H1 (cell line): Measurements from ENCODE around the gene TMEM254. TPM values are rescaled to one million over a fixed set of nuclear protein-coding genes. Genes with fewer than 3 reads are reported as not detected.

Experiments used
- CTCF ChIA-PET: fragments of 300-600 bp; sonication (Branson Sonifier 250); formaldehyde crosslinking; loops from one replicate; lab custom pipeline; 2021; ENCODE audit not compliant: partially characterized antibody; lab: Charles Lee
- POLR2A ChIA-PET: fragments of 300-600 bp; sonication (Branson Sonifier 250); formaldehyde crosslinking; loops from one replicate; lab custom pipeline; 2021; ENCODE audit warnings: inconsistent platforms; ENCODE audit not compliant: partially characterized antibody; lab: Charles Lee
- DNase-seq, 2 experiments: peaks; one replicate each; pipeline versions ENCODE4 v3.0.0 to v3.0.0-alpha.2; 2010 to 2022; ENCODE audit warnings: low spot score in 2 of 2, low read depth in 1 of 2, mixed read lengths in 1 of 2
- FAIRE-seq: peaks from 2 replicates; lab custom pipeline; 2011; peaks lifted over from hg19 to GRCh38; lab: Jason Lieb, UNC
- H2AFZ ChIP-seq: 2 replicates; pipeline ENCODE4 v1.8.1; 2012; ENCODE audit warnings: low read length, inconsistent platforms
- H2AK5ac ChIP-seq: 2 replicates; pipeline ENCODE4 v1.6.1; 2013; ENCODE audit warnings: low read depth, low read length
- H2BK120ac ChIP-seq: replicated peaks from 2 replicates; pipeline ENCODE3; 2013; ENCODE audit warnings: low read depth, low read length, inconsistent platforms
- H2BK12ac ChIP-seq: 2 replicates; pipeline ENCODE4 v1.6.1; 2013; ENCODE audit warnings: low read depth, low read length
- H2BK15ac ChIP-seq: 2 replicates; pipeline ENCODE4 v1.6.1; 2013; ENCODE audit warnings: low read length
- H2BK20ac ChIP-seq: 2 replicates; pipeline ENCODE4 v1.6.1; 2013; ENCODE audit warnings: low read length
- H2BK5ac ChIP-seq: 2 replicates; pipeline ENCODE4 v1.6.1; 2013; ENCODE audit warnings: low read depth, low read length
- H3K14ac ChIP-seq: 2 replicates; pipeline ENCODE4 v1.6.1; 2013; ENCODE audit warnings: inconsistent platforms; ENCODE audit not compliant: insufficient read length
- H3K18ac ChIP-seq: 2 replicates; pipeline ENCODE4 v1.6.1; 2013; ENCODE audit warnings: low read length; ENCODE audit errors: extremely low read depth
- H3K23ac ChIP-seq: 2 replicates; pipeline ENCODE4 v1.6.1; 2013; ENCODE audit warnings: inconsistent platforms; ENCODE audit not compliant: insufficient read length
- H3K23me2 ChIP-seq: 2 replicates; pipeline ENCODE4 v1.6.1; 2013; ENCODE audit warnings: low read depth, low read length
- H3K27ac ChIP-seq: 2 replicates; pipeline ENCODE4 v1.6.1; 2011; ENCODE audit warnings: low read depth, low read length, inconsistent platforms
- H3K27me3 ChIP-seq, 4 experiments: replicated peaks in 1 of 4; 1 replicate in 1 of 4; 2 replicates in 3 of 4; pipeline versions ENCODE4 v1.6.1 to v1.8.1; 2011 to 2013; ENCODE audit warnings: low read length in 3 of 4, mild to moderate bottlenecking in 3 of 4, inconsistent platforms in 2 of 4, mixed read lengths in 2 of 4, moderate library complexity in 1 of 4; ENCODE audit not compliant: control insufficient read depth in 3 of 4, insufficient read depth in 3 of 4; ENCODE audit errors: extremely low read depth in 1 of 4
- H3K36me3 ChIP-seq, 4 experiments: 2 replicates each; pipeline versions ENCODE4 v1.6.1 to v1.8.1; 2011 to 2013; ENCODE audit warnings: mild to moderate bottlenecking in 4 of 4, low read length in 3 of 4, moderate library complexity in 2 of 4, control low read depth in 1 of 4, inconsistent platforms in 1 of 4; ENCODE audit not compliant: insufficient read depth in 4 of 4, control insufficient read depth in 2 of 4
- H3K4ac ChIP-seq: replicated peaks from 2 replicates; pipeline ENCODE3; 2013; ENCODE audit warnings: low read length, low read depth, mixed read lengths, inconsistent platforms; ENCODE audit not compliant: insufficient read length
- H3K4me1 ChIP-seq, 4 experiments: replicated peaks in 1 of 4; 1 replicate in 1 of 4; 2 replicates in 3 of 4; pipeline versions ENCODE4 v1.6.1 to v1.8.1; 2011 to 2013; ENCODE audit warnings: low read length in 3 of 4, inconsistent platforms in 2 of 4, mixed read lengths in 1 of 4; ENCODE audit not compliant: insufficient read depth in 4 of 4, control insufficient read depth in 3 of 4
- H3K4me2 ChIP-seq, 2 experiments: 2 replicates each; pipeline versions ENCODE4 v1.6.1 to v1.8.1; 2011 to 2013; ENCODE audit warnings: low read depth in 2 of 2, low read length in 2 of 2, control low read depth in 1 of 2, inconsistent platforms in 1 of 2, mild to moderate bottlenecking in 1 of 2; ENCODE audit not compliant: insufficient read depth in 1 of 2
- H3K4me3 ChIP-seq, 4 experiments: fragments of 200-600, 300-600 bp in 1 of 4; sonication (generic), shearing (Covaris generic), sonication (Bioruptor Twin) in 1 of 4; 2 replicates each; pipeline versions ENCODE4 v1.5.1 to v1.8.1; 2011 to 2016; ENCODE audit warnings: low read length in 4 of 4, low read depth in 3 of 4, control low read depth in 2 of 4, inconsistent platforms in 2 of 4, mild to moderate bottlenecking in 2 of 4, mixed read lengths in 1 of 4, moderate library complexity in 1 of 4; ENCODE audit not compliant: insufficient read depth in 2 of 4; ENCODE audit errors: extremely low read depth in 1 of 4
- H3K56ac ChIP-seq: replicated peaks from 2 replicates; pipeline ENCODE3; 2013; ENCODE audit warnings: low read depth, mild to moderate bottlenecking, mixed read lengths, low read length, inconsistent platforms; ENCODE audit not compliant: insufficient read length
- H3K79me1 ChIP-seq: 2 replicates; pipeline ENCODE4 v1.6.1; 2013; ENCODE audit warnings: low read depth, low read length, control low read depth
- H3K79me2 ChIP-seq, 2 experiments: 2 replicates each; pipeline versions ENCODE4 v1.6.1 to v1.8.1; 2012 to 2013; ENCODE audit warnings: low read length in 2 of 2, mild to moderate bottlenecking in 2 of 2, inconsistent platforms in 1 of 2; ENCODE audit not compliant: insufficient read depth in 2 of 2, control insufficient read depth in 1 of 2
- H3K9ac ChIP-seq, 4 experiments: replicated peaks in 1 of 4; 1 replicate in 1 of 4; 2 replicates in 3 of 4; pipeline versions ENCODE4 v1.6.1 to v1.8.1; 2011 to 2013; ENCODE audit warnings: low read depth in 3 of 4, low read length in 3 of 4, control low read depth in 2 of 4, mild to moderate bottlenecking in 2 of 4, moderate library complexity in 2 of 4, inconsistent platforms in 1 of 4; ENCODE audit errors: extremely low read depth in 1 of 4
- H3K9me3 ChIP-seq, 2 experiments: 2 replicates each; pipeline versions ENCODE4 v1.6.1 to v1.8.1; 2012 to 2013; ENCODE audit warnings: mild to moderate bottlenecking in 2 of 2, moderate library complexity in 2 of 2, control low read depth in 1 of 2, inconsistent platforms in 1 of 2, low read depth in 1 of 2, low read length in 1 of 2, mixed read lengths in 1 of 2; ENCODE audit not compliant: insufficient read depth in 2 of 2
- H4K20me1 ChIP-seq, 2 experiments: replicated peaks in 1 of 2; 2 replicates each; pipeline versions ENCODE3 to v1.8.1; 2011 to 2013; ENCODE audit warnings: inconsistent platforms in 2 of 2, low read length in 2 of 2, mild to moderate bottlenecking in 1 of 2; ENCODE audit not compliant: insufficient read depth in 2 of 2, control insufficient read depth in 1 of 2
- H4K5ac ChIP-seq: 2 replicates; pipeline ENCODE4 v1.6.1; 2013; ENCODE audit warnings: low read length, low read depth, mixed read lengths, inconsistent platforms; ENCODE audit not compliant: insufficient read length
- H4K8ac ChIP-seq: 2 replicates; pipeline ENCODE4 v1.8.0; 2013; ENCODE audit warnings: mild to moderate bottlenecking, moderate library complexity, low read length, inconsistent platforms; ENCODE audit not compliant: insufficient read depth; ENCODE audit errors: extremely low read depth
- H4K91ac ChIP-seq: replicated peaks from 2 replicates; pipeline ENCODE3; 2013; ENCODE audit warnings: low read length, mixed read lengths, inconsistent platforms; ENCODE audit not compliant: insufficient read length
- BACH1 ChIP-seq: IDR thresholded peaks from 2 replicates; pipeline ENCODE4 v1.6.1; 2012; ENCODE audit warnings: low read length, improper control_type of control experiment
- CHD2 ChIP-seq: IDR thresholded peaks from 2 replicates; pipeline ENCODE4 v1.6.1; 2012; ENCODE audit warnings: low read length, improper control_type of control experiment
- RAD21 ChIP-seq, 2 experiments: IDR thresholded peaks in 1 of 2; conservative IDR thresholded peaks in 1 of 2; 2 replicates each; pipeline ENCODE4 v1.6.1; 2011; ENCODE audit warnings: low read depth in 2 of 2, low read length in 2 of 2, improper control_type of control experiment in 1 of 2, inconsistent platforms in 1 of 2, mild to moderate bottlenecking in 1 of 2, moderate library complexity in 1 of 2
- SP2 ChIP-seq: IDR thresholded peaks from 2 replicates; pipeline ENCODE4 v1.6.1; 2012; ENCODE audit warnings: mild to moderate bottlenecking, low read length, inconsistent platforms
- SUZ12 ChIP-seq: fragments of 200-600 bp; sonication (generic); IDR thresholded peaks from 2 replicates; pipeline ENCODE4 v1.6.1; 2012; ENCODE audit warnings: mild to moderate bottlenecking, inconsistent platforms, low read length, moderate library complexity, mixed read lengths
- ZNF274 ChIP-seq: IDR thresholded peaks from 2 replicates; pipeline ENCODE4 v1.7.0; 2012; ENCODE audit warnings: low read length, borderline replicate concordance; ENCODE audit errors: extremely low read depth
- WGBS, 2 experiments: shearing (Covaris generic) in 1 of 2; methylation state at CpG; one replicate each; pipeline versions ENCODE4 v1.1.6 to v1.1.7; 2013 to 2015; ENCODE audit warnings: low lambda C conversion rate in 2 of 2, mixed read lengths in 2 of 2, inconsistent platforms in 1 of 2, low coverage in 1 of 2, missing lambda C conversion rate in 1 of 2; ENCODE audit not compliant: insufficient replicate concordance in 2 of 2, insufficient coverage in 1 of 2, insufficient read length in 1 of 2; ENCODE audit errors: extremely low coverage in 1 of 2, missing lambda C conversion rate in 1 of 2; 5-methylcytosine and 5-hydroxymethylcytosine counted together
- polyA plus RNA-seq, 7 experiments: library from polyadenylated mRNA; depleted of rRNA in 3 of 7; stranded (reverse) in 5 of 7; unstranded in 2 of 7; fragments of >200 nt in 5 of 7; fragments of 200-250 nt in 2 of 7; gene quantifications; 1 replicate in 5 of 7; 2 replicates in 1 of 7; 4 replicates in 1 of 7; pipeline versions ENCODE4 v1.2.1 to v1.2.3, GENCODE V29; 2011 to 2013; ENCODE audit warnings: missing spikeins in 2 of 7, mixed read lengths in 2 of 7
- total RNA-seq: library from RNA; stranded (reverse); fragmentation: NEBNext Ultra II Directional; extraction: Animal tissue kit (Norgen Biotek cat#: 25700); gene quantifications from 2 replicates; pipeline ENCODE4 v1.2.1, GENCODE V29; 2021
- TF ChIP-seq, protein P1 (sequence below): IDR thresholded peaks from 2 replicates; pipeline ENCODE4 v1.6.1; 2012; ENCODE audit warnings: inconsistent platforms

The TMEM254 gene
- total and polyA plus RNA-seq, 2 of the 8 experiments (the other 6 are each of a cell fraction or from before 2014, with no cell fraction given), result 26.9 to 61.2 TPM

DNA sequence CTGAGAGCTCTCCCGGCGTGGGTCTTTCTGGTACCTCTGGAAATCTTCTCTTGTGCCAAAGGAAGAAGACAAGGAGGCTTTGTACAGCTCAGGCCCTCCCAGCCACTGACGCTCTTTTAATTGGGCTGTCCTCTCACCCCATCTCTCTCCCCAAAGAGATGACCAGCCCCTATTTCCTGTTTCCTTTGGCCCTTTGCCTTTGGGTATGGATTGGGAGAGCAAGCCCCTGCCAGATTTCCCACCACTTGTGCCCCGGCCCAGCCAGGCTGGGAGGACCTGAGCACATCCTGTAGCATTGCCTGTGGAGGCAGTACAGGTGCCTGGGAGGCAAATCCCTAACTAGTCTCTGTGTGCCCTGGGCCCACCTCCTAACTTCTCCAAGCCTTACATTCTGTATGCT lies 48.4 kb downstream of the TMEM254 start:
- CTCF ChIA-PET, result interaction anchor here (0.8 to 1.6 kb wide), 5 partner anchors 47 to 143 kb away, joined by 3 to 5 read pairs (median 3); no protein-coding TSS in a partner anchor
- H2BK12ac ChIP-seq, result 0 out of 2 replicates have a peak overlapping the region, but pooled peaks have one; percentile 35
- H3K23me2 ChIP-seq, result no peaks in the 10 kb centered on the region
- no peaks in the 10 kb centered on the region for H3K79me1 ChIP-seq
- no peaks in the 10 kb centered on the region for H3K36me3 ChIP-seq
- H2BK120ac ChIP-seq, result no peak overlapping the region
- H4K20me1 ChIP-seq, result no peaks in the 10 kb centered on the region
- FAIRE-seq (no peak), DNase-seq (no peak)
- no peak overlapping the region for H2BK15ac ChIP-seq
- peak overlapping the region; percentile 56 for H2AFZ ChIP-seq
- H3K18ac ChIP-seq, result no peak overlapping the region
- H3K27me3 ChIP-seq, result no peaks in the 10 kb centered on the region
- no peak overlapping the region for H3K9ac ChIP-seq
- no peak for TF ChIP-seq ZNF274
- TF ChIP-seq BACH1, result no peak
- TF ChIP-seq CHD2, result no peak
- TF ChIP-seq, protein P1, sequence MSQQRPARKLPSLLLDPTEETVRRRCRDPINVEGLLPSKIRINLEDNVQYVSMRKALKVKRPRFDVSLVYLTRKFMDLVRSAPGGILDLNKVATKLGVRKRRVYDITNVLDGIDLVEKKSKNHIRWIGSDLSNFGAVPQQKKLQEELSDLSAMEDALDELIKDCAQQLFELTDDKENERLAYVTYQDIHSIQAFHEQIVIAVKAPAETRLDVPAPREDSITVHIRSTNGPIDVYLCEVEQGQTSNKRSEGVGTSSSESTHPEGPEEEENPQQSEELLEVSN, result no peak
- TF ChIP-seq SUZ12, result no peak
- TF ChIP-seq RAD21 (IDR thresholded peaks at IDR 0.05 in 1 of 2, conservative IDR thresholded peaks at IDR 0.05 in 1 of 2; ENCODE audit: low read depth in 2 of 2, low read length in 2 of 2), result no peak
- TF ChIP-seq SP2, result no peak
- H3K23ac ChIP-seq, result no peak overlapping the region
- no peaks in the 10 kb centered on the region for H3K9me3 ChIP-seq
- no peaks in the 10 kb centered on the region for H3K79me2 ChIP-seq
- H4K91ac ChIP-seq, result no peak overlapping the region
- no peak overlapping the region for H4K5ac ChIP-seq
- no peak overlapping the region for H3K14ac ChIP-seq
- POLR2A ChIA-PET, result no interaction called here
- no peak overlapping the region for H3K4ac ChIP-seq
- no peak overlapping the region for H3K4me2 ChIP-seq
- H2BK5ac ChIP-seq, result no peak overlapping the region
- H3K56ac ChIP-seq, result no peak overlapping the region
- peaks cover 2 to 8% (median 4%) of the 10 kb centered on the region in 4 experiments; a peak in 4 of 7 replicates for H3K4me1 ChIP-seq
- H3K27ac ChIP-seq, result no peak overlapping the region
- H4K8ac ChIP-seq, result no peak overlapping the region
- WGBS, 2 experiments, result 58% methylated on average over 4 of the region's 4 CpGs; no CpG with 5 or more reads in 1 of the 2 experiments
- H3K4me3 ChIP-seq, result no peak overlapping the region
- H2BK20ac ChIP-seq, result no peak overlapping the region
- no peak overlapping the region for H2AK5ac ChIP-seq
